Measurements from ENCODE around the gene WDR7. TPM values are rescaled to one million over a fixed set of nuclear protein-coding genes. Genes with fewer than 3 reads are reported as not detected.

Gene WDR7
- total and polyA plus RNA-seq, 5 donors from 2014 or later: 27.8 to 76.4 (median 31.0) TPM

DNA sequence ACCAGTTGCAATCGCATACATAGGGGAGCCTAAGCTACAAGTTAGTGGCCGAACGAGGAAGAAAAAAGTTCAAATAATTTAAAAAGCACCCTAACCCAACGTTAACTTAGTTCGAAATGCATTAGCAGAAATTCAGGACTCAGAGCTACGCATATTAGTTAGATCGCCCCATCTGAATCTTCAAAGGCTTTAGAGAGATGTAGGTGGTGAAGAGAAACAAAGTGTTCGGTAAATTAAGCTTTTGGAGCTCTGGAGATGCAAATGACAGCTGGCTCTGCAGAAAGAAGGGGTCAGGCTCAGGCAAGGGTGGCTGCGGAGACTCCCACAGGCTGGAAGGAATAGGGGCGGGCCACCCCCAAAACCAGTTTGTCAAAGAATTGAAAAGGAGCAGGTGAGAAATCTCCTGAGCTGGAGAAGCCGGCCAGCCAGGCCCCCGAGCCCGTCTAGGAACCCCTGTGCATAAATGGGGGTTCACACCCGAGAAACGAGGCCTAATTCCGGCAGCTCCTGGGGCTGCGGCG is 13.4 kb upstream of the WDR7 start:
- H3K9me3 ChIP-seq (ENCODE audit: control insufficient read depth in 2 of 2, low read length in 2 of 2): no peaks in the 10 kb centered on the region
- peak overlapping the region; percentile 91 for H3K4me3 ChIP-seq (ENCODE audit: low read depth, low read length)
- peaks cover 7% of the 10 kb centered on the region for H3K36me3 ChIP-seq (ENCODE audit: control insufficient read depth, insufficient read depth, low read length)
- peaks cover 0 to 1% (median 0%) of the 10 kb centered on the region in 7 donors for H3K9me3 Mint-ChIP-seq
- H3K4me1 ChIP-seq (ENCODE audit: control insufficient read depth, insufficient read depth, low read length, poor library complexity, severe bottlenecking): peaks cover 24% of the 10 kb centered on the region
- H3K36me3 Mint-ChIP-seq: peaks cover 16% of the 10 kb centered on the region
- H3K27ac Mint-ChIP-seq: peak overlapping the region; percentile 96 to 100 (median 98)
- H3K4me1 Mint-ChIP-seq: peaks cover 38 to 59% (median 44%) of the 10 kb centered on the region in 4 donors
- peak overlapping the region; percentile 93 to 100 (median 100) for H3K4me3 Mint-ChIP-seq
- ATAC-seq (ENCODE audit: low read depth in 2 of 2) (no peak), DNase-seq (peak in 2 of 3 donors; percentile 13 to 31)
- H3K27me3 ChIP-seq (ENCODE audit: control insufficient read depth, insufficient read depth, low read length): no peaks in the 10 kb centered on the region
- no peaks in the 10 kb centered on the region for H3K27me3 Mint-ChIP-seq
- H3K27ac ChIP-seq (ENCODE audit: insufficient read depth, low read length, poor library complexity, severe bottlenecking): peak overlapping the region; percentile 90

DNA sequence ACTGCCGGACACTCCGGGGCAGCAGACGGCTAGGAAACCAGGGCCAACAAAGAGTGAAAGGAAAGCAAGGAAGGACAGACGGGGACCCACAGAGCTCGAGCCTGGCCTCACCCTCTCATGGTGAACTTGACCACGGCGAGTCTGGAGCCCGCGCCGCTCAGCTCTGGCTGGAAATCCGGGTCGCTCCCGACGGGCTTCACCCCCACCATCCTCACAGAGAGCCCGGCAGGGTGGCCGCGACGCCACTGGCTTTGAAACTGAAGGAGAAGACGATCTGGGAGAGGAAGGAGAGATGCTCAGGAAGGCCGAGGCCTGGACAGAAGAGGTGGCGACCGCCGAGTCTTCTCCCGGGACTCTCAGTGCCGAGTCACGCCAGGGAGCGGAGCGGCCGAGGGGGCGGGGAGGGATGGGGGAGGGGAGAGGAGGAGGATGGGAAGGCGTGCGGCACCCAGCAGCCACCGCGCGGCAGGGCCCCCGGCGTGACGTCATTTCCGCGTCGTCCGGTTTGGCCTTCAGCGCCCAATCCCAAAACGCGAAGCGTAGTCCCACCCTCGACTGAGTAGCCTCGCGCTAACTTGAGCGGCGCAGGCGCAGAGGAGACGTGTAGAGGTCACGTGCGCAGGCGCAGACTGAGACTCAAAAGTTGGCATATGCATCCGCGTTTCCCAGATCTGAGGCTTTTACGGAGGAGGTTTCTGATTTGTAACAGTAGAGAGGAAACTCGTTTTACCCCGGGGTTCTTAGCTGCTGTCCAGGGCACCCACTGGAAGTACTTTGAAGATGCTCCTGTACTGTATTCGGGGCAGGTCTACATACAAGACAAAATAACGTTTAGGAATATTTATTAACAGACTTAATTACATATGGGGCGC is 12.7 kb upstream of the WDR7 start, which contains the start of gene TXNL1:
Gene TXNL1 (minus strand): TSS at position 361 of the 872 bp plus-strand sequence. CDS start 152 bp downstream, at position 209.
- H3K9me3 ChIP-seq (ENCODE audit: control insufficient read depth in 2 of 2, low read length in 2 of 2): no peaks in the 10 kb centered on the region
- ATAC-seq (ENCODE audit: low read depth in 2 of 2) (peak; percentile 97), DNase-seq (peak; percentile 97 to 99 (median 98))
- peaks cover 35 to 53% (median 40%) of the 10 kb centered on the region in 4 donors for H3K4me1 Mint-ChIP-seq
- no peaks in the 10 kb centered on the region for H3K27me3 ChIP-seq (ENCODE audit: control insufficient read depth, insufficient read depth, low read length)
- peak within 1 kb of the TSS; percentile 96 to 100 (median 98) for H3K27ac Mint-ChIP-seq
- peak within 1 kb of the TSS; percentile 90 for H3K27ac ChIP-seq (ENCODE audit: insufficient read depth, low read length, poor library complexity, severe bottlenecking)
- H3K4me3 Mint-ChIP-seq: peak within 1 kb of the TSS; percentile 93 to 100 (median 100)
- H3K36me3 Mint-ChIP-seq: peaks cover 14% of the 10 kb centered on the region
- peaks cover 24% of the 10 kb centered on the region for H3K4me1 ChIP-seq (ENCODE audit: control insufficient read depth, insufficient read depth, low read length, poor library complexity, severe bottlenecking)
- H3K9me3 Mint-ChIP-seq: peaks cover 0 to 1% (median 0%) of the 10 kb centered on the region in 7 donors
- no peaks in the 10 kb centered on the region for H3K27me3 Mint-ChIP-seq
- peaks cover 7% of the 10 kb centered on the region for H3K36me3 ChIP-seq (ENCODE audit: control insufficient read depth, insufficient read depth, low read length)
- H3K4me3 ChIP-seq (ENCODE audit: low read depth, low read length): peak within 1 kb of the TSS; percentile 98

DNA sequence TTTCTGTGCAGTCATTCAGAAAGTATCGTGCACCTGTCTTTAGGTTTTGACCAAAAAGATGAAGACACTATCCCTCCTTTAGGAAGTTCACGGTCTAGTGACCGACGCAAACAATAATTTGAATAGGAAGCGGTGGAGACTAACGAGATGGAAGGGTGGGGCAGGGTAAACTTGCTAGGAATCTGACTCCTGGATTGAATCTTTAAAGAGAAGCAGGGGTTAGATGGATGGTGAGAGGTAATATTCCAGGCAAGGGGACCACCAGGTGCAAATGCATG is 12.1 kb upstream of the WDR7 start:
- Mint-ChIP-seq H3K9me3 (peaks cover 0 to 1% (median 0%) of the 10 kb centered on the region in 7 donors), H3K36me3 (peaks cover 11% of the 10 kb centered on the region), H3K27me3 (no peaks in the 10 kb centered on the region), H3K27ac (peak overlapping the region; percentile 96 to 100 (median 98)), H3K4me1 (peaks cover 34 to 51% (median 38%) of the 10 kb centered on the region in 4 donors), H3K4me3 (peak overlapping the region; percentile 93 to 100 (median 100))
- DNase-seq: no peak
- Histone ChIP-seq H3K27me3 (ENCODE audit: control insufficient read depth, insufficient read depth, low read length) (no peaks in the 10 kb centered on the region), H3K36me3 (ENCODE audit: control insufficient read depth, insufficient read depth, low read length) (peaks cover 1% of the 10 kb centered on the region), H3K27ac (ENCODE audit: insufficient read depth, low read length, poor library complexity, severe bottlenecking) (peak overlapping the region; percentile 90), H3K9me3 (ENCODE audit: control insufficient read depth in 2 of 2, low read length in 2 of 2) (no peaks in the 10 kb centered on the region), H3K4me3 (ENCODE audit: low read depth, low read length) (peak overlapping the region; percentile 98), H3K4me1 (ENCODE audit: control insufficient read depth, insufficient read depth, low read length, poor library complexity, severe bottlenecking) (peaks cover 24% of the 10 kb centered on the region)
- ATAC-seq (ENCODE audit: low read depth in 2 of 2): no peak

DNA sequence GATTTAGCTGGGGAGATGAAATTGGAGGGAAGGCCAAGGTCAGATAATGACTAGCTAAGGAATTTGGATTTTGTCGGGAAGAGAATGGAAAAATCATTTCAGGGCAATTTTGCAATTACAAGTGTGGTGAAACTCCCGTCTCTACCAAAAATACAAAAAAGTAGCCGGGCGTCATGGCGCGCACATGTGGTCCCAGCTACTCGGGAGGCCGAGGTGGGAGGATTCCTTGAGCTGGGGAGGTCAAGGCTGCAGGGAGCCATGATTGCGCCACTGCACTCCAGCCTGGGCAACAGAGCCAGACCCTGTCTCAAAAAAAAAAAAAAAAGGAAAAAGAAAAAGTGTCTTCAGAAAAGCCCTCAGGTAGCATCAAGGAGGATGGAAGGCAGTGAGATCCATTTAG is 11.6 kb upstream of the WDR7 start:
- Mint-ChIP-seq H3K4me3 (peak overlapping the region; percentile 75 to 100 (median 96)), H3K36me3 (peaks cover 8% of the 10 kb centered on the region), H3K27ac (peak overlapping the region; percentile 96 to 100 (median 98)), H3K4me1 (peaks cover 32 to 45% (median 34%) of the 10 kb centered on the region in 4 donors), H3K27me3 (no peaks in the 10 kb centered on the region), H3K9me3 (peaks cover 0 to 1% (median 0%) of the 10 kb centered on the region in 7 donors)
- H3K27me3 ChIP-seq (ENCODE audit: control insufficient read depth, insufficient read depth, low read length): no peaks in the 10 kb centered on the region
- no peaks in the 10 kb centered on the region for H3K9me3 ChIP-seq (ENCODE audit: control insufficient read depth in 2 of 2, low read length in 2 of 2)
- H3K27ac ChIP-seq (ENCODE audit: insufficient read depth, low read length, poor library complexity, severe bottlenecking): no peak overlapping the region
- ATAC-seq (ENCODE audit: low read depth in 2 of 2) (no peak), DNase-seq (no peak)
- peaks cover 24% of the 10 kb centered on the region for H3K4me1 ChIP-seq (ENCODE audit: control insufficient read depth, insufficient read depth, low read length, poor library complexity, severe bottlenecking)
- H3K36me3 ChIP-seq (ENCODE audit: control insufficient read depth, insufficient read depth, low read length): no peaks in the 10 kb centered on the region
- H3K4me3 ChIP-seq (ENCODE audit: low read depth, low read length): peak overlapping the region; percentile 98

DNA sequence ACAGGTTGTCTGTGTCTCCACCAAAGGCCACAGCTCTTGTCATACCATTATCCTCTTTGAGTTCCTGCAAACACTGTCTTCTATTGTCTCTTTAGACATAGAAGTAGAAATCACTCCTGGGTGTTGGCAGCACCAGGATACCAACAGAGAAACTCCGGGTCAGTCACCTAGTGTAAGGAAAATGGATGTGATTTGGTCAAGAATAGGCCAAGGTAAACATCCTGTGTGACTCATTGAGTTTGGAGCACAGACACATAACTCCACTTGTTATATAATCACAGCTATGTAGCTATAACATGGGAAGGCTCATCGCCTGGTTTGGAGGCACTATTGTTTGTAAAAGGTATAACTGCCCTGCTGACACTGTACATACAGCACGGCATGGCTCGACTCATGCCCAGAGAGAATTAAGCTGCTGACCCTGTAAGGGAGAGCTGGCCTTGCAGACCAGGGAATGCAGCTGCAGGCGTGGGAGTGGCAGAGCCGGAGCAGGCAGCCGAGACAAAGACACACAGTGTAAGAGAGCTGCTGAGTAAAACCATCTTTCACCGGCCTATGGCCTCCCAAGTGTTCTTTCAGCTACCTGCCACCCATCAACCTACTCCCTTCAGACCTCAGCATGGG is 9.3 kb upstream of the WDR7 start:
- ATAC-seq (ENCODE audit: low read depth in 2 of 2) (no peak), DNase-seq (no peak)
- Mint-ChIP-seq H3K4me1 (peaks cover 13 to 25% (median 19%) of the 10 kb centered on the region in 4 donors), H3K36me3 (peaks cover 6% of the 10 kb centered on the region), H3K9me3 (peaks cover 0 to 1% (median 0%) of the 10 kb centered on the region in 7 donors), H3K4me3 (peak overlapping the region in 1 of 4 donors; percentile 36), H3K27me3 (no peaks in the 10 kb centered on the region), H3K27ac (peak overlapping the region in 1 of 3 donors; percentile 14)
- no peaks in the 10 kb centered on the region for H3K27me3 ChIP-seq (ENCODE audit: control insufficient read depth, insufficient read depth, low read length)
- no peak overlapping the region for H3K4me3 ChIP-seq (ENCODE audit: low read depth, low read length)
- H3K9me3 ChIP-seq (ENCODE audit: control insufficient read depth in 2 of 2, low read length in 2 of 2): no peaks in the 10 kb centered on the region
- H3K36me3 ChIP-seq (ENCODE audit: control insufficient read depth, insufficient read depth, low read length): no peaks in the 10 kb centered on the region
- peaks cover 15% of the 10 kb centered on the region for H3K4me1 ChIP-seq (ENCODE audit: control insufficient read depth, insufficient read depth, low read length, poor library complexity, severe bottlenecking)
- no peak overlapping the region for H3K27ac ChIP-seq (ENCODE audit: insufficient read depth, low read length, poor library complexity, severe bottlenecking)

DNA sequence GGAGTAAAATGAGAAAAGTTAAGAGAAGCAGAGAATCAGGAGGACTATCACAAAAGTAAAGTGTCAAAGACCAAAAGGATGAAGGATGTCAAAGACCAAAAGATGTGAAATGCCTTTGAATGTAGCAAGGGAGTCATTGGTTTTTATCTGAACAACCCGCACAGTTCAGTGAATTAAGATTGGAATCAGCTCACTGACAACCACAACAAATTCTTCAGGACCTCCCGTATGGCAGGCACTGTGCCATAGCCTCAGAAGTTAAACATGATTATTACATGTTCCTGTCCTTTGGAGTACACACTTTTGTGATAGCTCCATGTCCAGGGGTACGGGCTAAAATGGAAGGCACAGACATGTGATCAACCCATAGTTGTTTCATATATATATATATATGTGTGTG is 7.8 kb upstream of the WDR7 start:
- Mint-ChIP-seq H3K27me3 (no peaks in the 10 kb centered on the region), H3K36me3 (peaks cover 10% of the 10 kb centered on the region), H3K9me3 (no peaks in the 10 kb centered on the region), H3K4me3 (no peak overlapping the region), H3K4me1 (peaks cover 10 to 16% (median 12%) of the 10 kb centered on the region in 4 donors), H3K27ac (no peak overlapping the region)
- ATAC-seq (ENCODE audit: low read depth in 2 of 2): no peak
- Histone ChIP-seq H3K27ac (ENCODE audit: insufficient read depth, low read length, poor library complexity, severe bottlenecking) (no peak overlapping the region), H3K36me3 (ENCODE audit: control insufficient read depth, insufficient read depth, low read length) (no peaks in the 10 kb centered on the region), H3K4me3 (ENCODE audit: low read depth, low read length) (no peak overlapping the region), H3K9me3 (ENCODE audit: control insufficient read depth in 2 of 2, low read length in 2 of 2) (no peaks in the 10 kb centered on the region), H3K4me1 (ENCODE audit: control insufficient read depth, insufficient read depth, low read length, poor library complexity, severe bottlenecking) (peaks cover 5% of the 10 kb centered on the region), H3K27me3 (ENCODE audit: control insufficient read depth, insufficient read depth, low read length) (no peaks in the 10 kb centered on the region)
- no peak for DNase-seq

DNA sequence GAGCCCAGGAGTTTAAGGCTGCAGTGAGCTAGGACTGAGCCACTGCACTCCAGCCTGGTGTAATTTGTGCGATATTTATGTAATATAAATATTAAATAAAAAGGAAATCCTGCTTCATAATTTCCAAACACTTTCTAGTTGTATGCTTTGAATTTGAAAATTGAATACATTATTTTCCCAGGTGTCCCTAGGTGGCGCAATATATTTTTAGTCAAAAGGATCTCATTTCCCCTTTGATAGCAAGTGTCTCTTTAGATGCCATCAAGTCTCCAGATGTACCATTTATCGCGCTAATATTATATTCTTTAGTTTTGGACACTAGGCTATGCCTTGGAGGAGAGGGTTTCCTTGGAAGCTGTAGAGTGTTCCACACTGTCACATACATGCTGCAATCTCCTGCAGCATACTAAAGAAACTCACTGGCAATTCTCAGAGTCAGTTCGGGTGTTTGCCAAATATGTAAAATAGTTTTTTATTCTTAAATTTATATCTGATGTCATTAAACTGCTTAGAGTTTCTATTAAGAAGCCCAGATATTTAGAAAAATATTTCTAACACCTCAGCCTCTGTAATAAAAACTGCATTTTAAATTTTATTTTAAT is 5.6 kb upstream of the WDR7 start:
- Histone ChIP-seq H3K9me3 (ENCODE audit: control insufficient read depth in 2 of 2, low read length in 2 of 2) (no peaks in the 10 kb centered on the region), H3K27ac (ENCODE audit: insufficient read depth, low read length, poor library complexity, severe bottlenecking) (no peak overlapping the region), H3K4me1 (ENCODE audit: control insufficient read depth, insufficient read depth, low read length, poor library complexity, severe bottlenecking) (peaks cover 2% of the 10 kb centered on the region), H3K27me3 (ENCODE audit: control insufficient read depth, insufficient read depth, low read length) (no peaks in the 10 kb centered on the region), H3K36me3 (ENCODE audit: control insufficient read depth, insufficient read depth, low read length) (no peaks in the 10 kb centered on the region), H3K4me3 (ENCODE audit: low read depth, low read length) (no peak overlapping the region)
- Mint-ChIP-seq H3K4me1 (peaks cover 2 to 9% (median 8%) of the 10 kb centered on the region in 4 donors), H3K9me3 (no peaks in the 10 kb centered on the region), H3K4me3 (peak overlapping the region in 1 of 4 donors; percentile 68), H3K27me3 (no peaks in the 10 kb centered on the region), H3K36me3 (peaks cover 11% of the 10 kb centered on the region), H3K27ac (no peak overlapping the region)
- ATAC-seq (ENCODE audit: low read depth in 2 of 2): no peak
- peak in 2 of 3 donors; percentile 42 to 51 for DNase-seq

Measured in CD4-positive, CD25-positive, alpha-beta regulatory T cell (primary cell).